H1 (cell line): ENCODE results near the gene ACCSL. TPM values are rescaled to one million over a fixed set of nuclear protein-coding genes. Genes with fewer than 3 reads are reported as not detected.

Experiments
- ASH2L ChIP-seq: fragments of 200-600, 300-600 bp; sonication (generic); IDR thresholded peaks from one replicate; pipeline ENCODE4 v1.7.1; 2017; ENCODE audit warnings: low read length
- CHD2 ChIP-seq: IDR thresholded peaks from 2 replicates; pipeline ENCODE4 v1.6.1; 2012; ENCODE audit warnings: low read length, improper control_type of control experiment
- CTCF ChIP-seq, 3 experiments: IDR thresholded peaks; 1 replicate in 2 of 3; 2 replicates in 1 of 3; pipeline versions ENCODE4 v1.5.1 to v1.6.1; 2011; ENCODE audit warnings: low read length in 3 of 3, mild to moderate bottlenecking in 3 of 3, inconsistent platforms in 2 of 3, low read depth in 1 of 3, moderate library complexity in 1 of 3; ENCODE audit not compliant: insufficient read depth in 1 of 3; ENCODE audit errors: control extremely low read depth in 1 of 3
- KDM4A ChIP-seq: IDR thresholded peaks from one replicate; pipeline ENCODE4 v1.7.1; 2012; ENCODE audit warnings: low read depth, mild to moderate bottlenecking, moderate library complexity, low read length, inconsistent platforms; ENCODE audit not compliant: severe bottlenecking
- RFX5 ChIP-seq: IDR thresholded peaks from 2 replicates; pipeline ENCODE4 v1.6.1; 2011; ENCODE audit warnings: low read depth, low read length, improper control_type of control experiment, borderline replicate concordance
- RNF2 ChIP-seq: fragments of 200-900, 300-1000 bp; sonication (generic); IDR thresholded peaks from 2 replicates; pipeline ENCODE4 v1.7.1; 2016; ENCODE audit warnings: borderline replicate concordance, low read depth, mild to moderate bottlenecking, antibody characterized with exemption, low read length; ENCODE audit not compliant: poor library complexity, severe bottlenecking; ENCODE audit errors: missing control alignments
- RXRA ChIP-seq: IDR thresholded peaks from 2 replicates; pipeline ENCODE4 v1.6.1; 2011; ENCODE audit warnings: low read depth, mild to moderate bottlenecking, low read length, moderate library complexity; ENCODE audit not compliant: insufficient read depth
- SIN3A ChIP-seq, 2 experiments: IDR thresholded peaks in 1 of 2; conservative IDR thresholded peaks in 1 of 2; 2 replicates each; pipeline ENCODE4 v1.6.1; 2011 to 2012; ENCODE audit warnings: low read length in 2 of 2, improper control_type of control experiment in 1 of 2, low read depth in 1 of 2, mild to moderate bottlenecking in 1 of 2
- polyA plus RNA-seq, 7 experiments: library from polyadenylated mRNA; depleted of rRNA in 3 of 7; stranded (reverse) in 5 of 7; unstranded in 2 of 7; fragments of >200 nt in 5 of 7; fragments of 200-250 nt in 2 of 7; gene quantifications; 1 replicate in 5 of 7; 2 replicates in 1 of 7; 4 replicates in 1 of 7; pipeline versions ENCODE4 v1.2.1 to v1.2.3, GENCODE V29; 2011 to 2013; ENCODE audit warnings: missing spikeins in 2 of 7, mixed read lengths in 2 of 7
- total RNA-seq: library from RNA; stranded (reverse); fragmentation: NEBNext Ultra II Directional; extraction: Animal tissue kit (Norgen Biotek cat#: 25700); gene quantifications from 2 replicates; pipeline ENCODE4 v1.2.1, GENCODE V29; 2021
- TF ChIP-seq, protein P1 (sequence below): IDR thresholded peaks from 2 replicates; pipeline ENCODE4 v1.6.1; 2012; ENCODE audit warnings: low read length, inconsistent platforms
- TF ChIP-seq, protein P2 (sequence below): IDR thresholded peaks from 2 replicates; pipeline ENCODE4 v1.6.1; 2011; ENCODE audit warnings: low read depth, mild to moderate bottlenecking, low read length; ENCODE audit not compliant: insufficient read depth

ACCSL gene
- total and polyA plus RNA-seq, 2 of the 8 experiments (the other 6 are each of a cell fraction or from before 2014, with no cell fraction given): not detected

DNA sequence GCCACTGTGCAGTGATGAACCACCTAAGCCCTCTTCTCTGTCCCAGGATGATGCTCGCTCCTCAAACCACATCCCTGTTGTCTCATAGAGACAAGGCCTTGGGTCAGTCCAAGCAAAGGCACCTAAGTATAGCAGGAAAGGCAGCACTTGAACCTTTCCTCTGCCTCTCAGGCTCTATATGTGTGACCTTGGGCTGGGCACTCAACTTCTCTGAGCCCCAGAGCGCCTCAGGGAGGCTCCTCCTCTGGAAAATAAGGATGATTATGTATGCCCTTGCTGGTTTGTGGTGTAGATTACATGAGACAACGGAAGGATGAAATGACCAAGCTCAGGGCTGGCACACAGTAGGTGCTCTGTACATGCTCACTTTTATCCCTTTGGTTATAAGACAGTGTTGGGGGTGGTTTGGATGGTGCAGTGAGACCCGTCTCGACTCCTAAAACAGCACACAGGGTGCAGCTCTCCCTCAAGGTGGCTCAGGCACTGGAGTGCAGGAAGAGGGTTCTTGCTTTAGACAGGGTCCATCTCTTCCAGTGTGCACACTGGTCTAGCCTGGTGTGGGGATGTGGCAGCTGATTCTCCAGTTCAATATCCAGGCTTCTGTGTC lies 40.2 kb upstream of the ACCSL start (continued):
- TF ChIP-seq, protein P1, sequence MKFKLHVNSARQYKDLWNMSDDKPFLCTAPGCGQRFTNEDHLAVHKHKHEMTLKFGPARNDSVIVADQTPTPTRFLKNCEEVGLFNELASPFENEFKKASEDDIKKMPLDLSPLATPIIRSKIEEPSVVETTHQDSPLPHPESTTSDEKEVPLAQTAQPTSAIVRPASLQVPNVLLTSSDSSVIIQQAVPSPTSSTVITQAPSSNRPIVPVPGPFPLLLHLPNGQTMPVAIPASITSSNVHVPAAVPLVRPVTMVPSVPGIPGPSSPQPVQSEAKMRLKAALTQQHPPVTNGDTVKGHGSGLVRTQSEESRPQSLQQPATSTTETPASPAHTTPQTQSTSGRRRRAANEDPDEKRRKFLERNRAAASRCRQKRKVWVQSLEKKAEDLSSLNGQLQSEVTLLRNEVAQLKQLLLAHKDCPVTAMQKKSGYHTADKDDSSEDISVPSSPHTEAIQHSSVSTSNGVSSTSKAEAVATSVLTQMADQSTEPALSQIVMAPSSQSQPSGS: no peak
- TF ChIP-seq KDM4A (no peak), CHD2 (no peak), RXRA (no peak), ASH2L (no peak), RNF2 (no peak), CTCF (IDR thresholded peaks at IDR 0.05; ENCODE audit: control extremely low read depth in 1 of 3, insufficient read depth in 1 of 3, low read depth in 1 of 3, low read length in 3 of 3) (no peak), SIN3A (conservative IDR thresholded peaks at IDR 0.05 in 1 of 2, IDR thresholded peaks at IDR 0.05 in 1 of 2; ENCODE audit: low read depth in 1 of 2, low read length in 2 of 2) (no peak), RFX5 (no peak)
- TF ChIP-seq, protein P2, sequence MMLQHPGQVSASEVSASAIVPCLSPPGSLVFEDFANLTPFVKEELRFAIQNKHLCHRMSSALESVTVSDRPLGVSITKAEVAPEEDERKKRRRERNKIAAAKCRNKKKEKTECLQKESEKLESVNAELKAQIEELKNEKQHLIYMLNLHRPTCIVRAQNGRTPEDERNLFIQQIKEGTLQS: no peak
